Osteocyte (in vitro differentiated cells): Measurements from ENCODE around the gene ASMT. TPM values are rescaled to one million over a fixed set of nuclear protein-coding genes. Genes with fewer than 3 reads are reported as not detected.
"Not testable (repeated sequence)": the region's sequence is repeated elsewhere in the genome, so short reads cannot be mapped to it uniquely, and the experiment has no call there.

Source experiments
- DNase-seq: peaks from one replicate; pipeline ENCODE4 v3.0.0; 2021; ENCODE audit warnings: mixed read lengths; ENCODE audit not compliant: unreplicated experiment; ENCODE audit errors: extremely low spot score
- H3K27ac Mint-ChIP-seq: one replicate; pipeline ENCODE4 v1.8.0; 2021; ENCODE audit warnings: mild to moderate bottlenecking, mixed read lengths; ENCODE audit not compliant: unreplicated experiment
- H3K27me3 Mint-ChIP-seq: one replicate; pipeline ENCODE4 v1.8.0; 2021; ENCODE audit warnings: mixed read lengths; ENCODE audit not compliant: unreplicated experiment
- H3K36me3 Mint-ChIP-seq: one replicate; pipeline ENCODE4 v1.8.0; 2021; ENCODE audit warnings: mixed read lengths; ENCODE audit not compliant: unreplicated experiment
- H3K4me1 Mint-ChIP-seq: one replicate; pipeline ENCODE4 v1.8.0; 2021; ENCODE audit warnings: mixed read lengths; ENCODE audit not compliant: unreplicated experiment
- H3K4me3 Mint-ChIP-seq: one replicate; pipeline ENCODE4 v1.8.0; 2021; ENCODE audit warnings: mild to moderate bottlenecking, moderate library complexity, mixed read lengths; ENCODE audit not compliant: unreplicated experiment
- H3K9me3 Mint-ChIP-seq: one replicate; pipeline ENCODE4 v1.8.0; 2021; ENCODE audit warnings: mixed read lengths; ENCODE audit not compliant: unreplicated experiment
- total RNA-seq: library from RNA; stranded (reverse); gene quantifications from 2 replicates; pipeline ENCODE4 v1.2.1, GENCODE V29; 2021
- TF ChIP-seq, protein P1 (sequence below): fragments of 200-600 bp; sonication (generic); IDR thresholded peaks from 2 replicates; pipeline ENCODE4 v1.5.0; 2021; ENCODE audit warnings: antibody characterized with exemption, mild to moderate bottlenecking, moderate library complexity

The ASMT gene
- total RNA-seq, 1 donor from 2014 or later: not detected

DNA sequence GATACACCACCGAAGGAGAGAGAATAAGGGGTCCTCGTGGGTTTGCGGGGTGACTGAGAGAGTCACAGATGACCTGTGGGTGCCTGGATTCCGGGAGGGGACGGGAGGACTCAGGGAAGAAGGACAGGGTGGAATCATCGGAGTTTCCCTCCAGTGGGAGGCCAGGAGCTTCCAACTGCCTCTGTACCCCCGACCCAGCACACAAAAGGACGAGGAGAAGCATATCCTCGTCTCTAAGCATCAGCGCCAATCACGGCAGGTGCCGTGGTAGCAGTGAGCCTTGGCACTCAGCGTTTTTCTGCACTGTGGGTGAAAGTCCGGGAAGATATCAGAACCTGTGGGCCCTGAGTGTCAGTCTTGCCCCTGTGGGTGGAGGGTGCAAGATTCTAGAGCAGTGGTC, 62.0 kb downstream of the ASMT start:
- Mint-ChIP-seq H3K4me3 (no peak overlapping the region), H3K27ac (no peak overlapping the region), H3K4me1 (peaks cover 2% of the 10 kb centered on the region), H3K27me3 (no peaks in the 10 kb centered on the region), H3K36me3 (no peaks in the 10 kb centered on the region), H3K9me3 (no peaks in the 10 kb centered on the region)
- TF ChIP-seq, protein P1, sequence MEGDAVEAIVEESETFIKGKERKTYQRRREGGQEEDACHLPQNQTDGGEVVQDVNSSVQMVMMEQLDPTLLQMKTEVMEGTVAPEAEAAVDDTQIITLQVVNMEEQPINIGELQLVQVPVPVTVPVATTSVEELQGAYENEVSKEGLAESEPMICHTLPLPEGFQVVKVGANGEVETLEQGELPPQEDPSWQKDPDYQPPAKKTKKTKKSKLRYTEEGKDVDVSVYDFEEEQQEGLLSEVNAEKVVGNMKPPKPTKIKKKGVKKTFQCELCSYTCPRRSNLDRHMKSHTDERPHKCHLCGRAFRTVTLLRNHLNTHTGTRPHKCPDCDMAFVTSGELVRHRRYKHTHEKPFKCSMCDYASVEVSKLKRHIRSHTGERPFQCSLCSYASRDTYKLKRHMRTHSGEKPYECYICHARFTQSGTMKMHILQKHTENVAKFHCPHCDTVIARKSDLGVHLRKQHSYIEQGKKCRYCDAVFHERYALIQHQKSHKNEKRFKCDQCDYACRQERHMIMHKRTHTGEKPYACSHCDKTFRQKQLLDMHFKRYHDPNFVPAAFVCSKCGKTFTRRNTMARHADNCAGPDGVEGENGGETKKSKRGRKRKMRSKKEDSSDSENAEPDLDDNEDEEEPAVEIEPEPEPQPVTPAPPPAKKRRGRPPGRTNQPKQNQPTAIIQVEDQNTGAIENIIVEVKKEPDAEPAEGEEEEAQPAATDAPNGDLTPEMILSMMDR: no peak
- DNase-seq: no peak

DNA sequence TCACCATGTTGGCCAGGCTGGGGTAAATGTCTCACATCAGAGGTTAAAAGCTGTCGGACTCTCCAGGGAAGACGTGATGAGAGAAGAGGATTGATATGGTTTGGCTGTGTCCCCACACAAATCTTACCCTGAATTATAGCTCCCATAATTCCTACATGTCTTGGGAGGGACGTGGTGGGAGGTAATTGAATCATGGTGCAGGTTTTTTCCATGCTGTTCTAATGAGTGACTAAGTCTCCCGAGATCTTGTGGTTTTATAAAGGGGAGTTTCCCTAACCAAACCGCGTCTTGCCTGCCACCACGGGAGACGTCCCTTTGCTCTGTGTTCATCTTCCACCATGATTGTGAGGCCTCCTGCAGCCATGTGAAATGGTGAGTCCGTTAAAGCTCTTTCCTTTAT, 64.4 kb downstream of the ASMT start:
- peaks cover 11% of the 10 kb centered on the region for H3K27me3 Mint-ChIP-seq
- peak; percentile 27 for DNase-seq
- no peak overlapping the region for H3K27ac Mint-ChIP-seq
- TF ChIP-seq, protein P1: no peak
- H3K36me3 Mint-ChIP-seq: no peaks in the 10 kb centered on the region
- peaks cover 5% of the 10 kb centered on the region for H3K9me3 Mint-ChIP-seq
- no peak overlapping the region for H3K4me3 Mint-ChIP-seq
- H3K4me1 Mint-ChIP-seq: peaks cover 5% of the 10 kb centered on the region

DNA sequence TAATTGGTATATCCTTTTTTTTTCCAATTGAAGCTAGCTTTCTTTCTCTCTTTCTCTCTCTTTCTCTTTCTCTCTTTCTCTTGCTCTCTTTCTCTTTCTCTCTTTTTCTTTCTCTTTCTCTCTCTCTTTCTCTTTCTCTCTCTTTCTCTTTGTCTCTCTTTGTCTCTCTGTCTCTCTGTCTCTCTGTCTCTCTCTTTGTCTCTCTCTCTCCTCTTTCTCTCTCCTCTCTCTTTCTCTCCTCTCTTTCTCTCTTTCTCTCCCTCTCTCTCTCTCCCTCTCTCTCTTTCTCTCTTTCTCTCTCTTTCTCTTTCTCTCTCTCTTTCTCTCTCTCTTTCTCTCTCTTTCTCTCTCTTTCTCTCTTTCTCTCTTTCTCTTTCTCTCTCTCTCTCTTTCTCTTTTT, 66.6 kb downstream of the ASMT start:
- no peaks in the 10 kb centered on the region for H3K36me3 Mint-ChIP-seq
- peaks cover 15% of the 10 kb centered on the region for H3K4me1 Mint-ChIP-seq
- H3K4me3 Mint-ChIP-seq: no peak overlapping the region
- no peak overlapping the region for H3K27ac Mint-ChIP-seq
- H3K27me3 Mint-ChIP-seq: peaks cover 11% of the 10 kb centered on the region
- peaks cover 5% of the 10 kb centered on the region for H3K9me3 Mint-ChIP-seq
- no peak for DNase-seq
- TF ChIP-seq, protein P1: no peak

DNA sequence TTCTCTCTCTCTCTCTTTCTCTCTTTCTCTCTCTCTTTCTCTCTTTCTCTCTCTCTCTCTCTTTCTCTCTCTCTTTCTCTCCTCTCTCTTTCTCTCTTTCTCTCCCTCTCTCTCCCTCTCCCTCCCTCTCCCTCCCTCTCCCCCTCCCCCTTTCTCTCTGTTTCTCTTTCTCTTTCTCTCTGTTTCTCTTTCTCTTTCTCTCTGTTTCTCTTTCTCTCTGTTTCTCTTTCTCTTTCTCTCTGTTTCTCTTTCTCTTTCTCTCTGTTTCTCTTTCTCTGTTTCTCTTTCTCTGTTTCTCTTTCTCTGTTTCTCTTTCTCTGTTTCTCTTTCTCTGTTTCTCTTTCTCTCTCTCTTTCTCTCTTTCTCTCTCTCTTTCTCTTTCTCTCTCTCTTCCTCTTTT, 67.0 kb downstream of the ASMT start:
- H3K27ac Mint-ChIP-seq, DNase-seq, H3K36me3 Mint-ChIP-seq, H3K9me3 Mint-ChIP-seq, H3K4me3 Mint-ChIP-seq: not testable (repeated sequence)
- H3K27me3 Mint-ChIP-seq: peaks cover 11% of the 10 kb centered on the region
- H3K4me1 Mint-ChIP-seq: peaks cover 19% of the 10 kb centered on the region

DNA sequence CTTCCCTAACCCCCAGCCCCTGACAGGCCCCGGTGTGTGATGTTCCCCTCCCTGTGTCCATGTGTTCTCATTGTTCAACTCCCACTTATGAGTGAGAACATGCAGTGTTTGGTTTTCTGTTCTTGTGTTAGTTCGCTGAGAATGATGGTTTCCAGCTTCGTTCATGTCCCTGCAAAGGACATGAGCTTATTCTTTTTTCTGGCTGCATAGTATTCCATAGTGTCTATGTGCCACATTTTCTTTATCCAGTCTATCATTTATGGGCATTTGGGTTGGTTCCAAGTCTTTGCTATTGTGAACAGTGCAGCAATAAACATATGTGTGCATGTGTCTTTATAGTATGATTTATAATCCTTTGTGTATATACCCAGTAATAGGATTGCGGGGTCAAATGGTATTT, 67.6 kb downstream of the ASMT start:
- DNase-seq: peak; percentile 23
- not testable (repeated sequence) for H3K36me3 Mint-ChIP-seq, H3K4me3 Mint-ChIP-seq, H3K9me3 Mint-ChIP-seq, H3K27ac Mint-ChIP-seq
- peaks cover 11% of the 10 kb centered on the region for H3K27me3 Mint-ChIP-seq
- H3K4me1 Mint-ChIP-seq: peaks cover 20% of the 10 kb centered on the region

DNA sequence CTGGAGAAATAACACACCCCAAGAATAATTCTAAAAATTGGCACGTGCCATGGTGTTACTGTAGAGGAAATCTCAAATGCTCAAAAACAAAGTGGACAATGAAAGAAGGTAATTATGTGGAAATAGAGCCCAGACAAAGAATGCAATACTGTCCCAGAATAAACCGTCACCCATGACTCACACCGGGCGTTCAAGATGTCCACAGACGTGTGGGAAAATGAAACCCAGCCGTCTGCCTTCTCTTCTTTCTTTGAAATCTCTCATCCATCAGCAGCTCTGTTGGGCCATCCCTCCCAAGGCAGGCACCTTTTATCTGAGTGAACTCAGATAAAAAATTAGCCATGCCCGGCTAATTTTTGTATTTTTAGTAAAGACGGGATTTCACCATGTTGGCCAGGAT, 70.0 kb downstream of the ASMT start:
- not testable (repeated sequence) for H3K36me3 Mint-ChIP-seq, DNase-seq, H3K9me3 Mint-ChIP-seq, H3K27ac Mint-ChIP-seq, H3K4me3 Mint-ChIP-seq
- H3K4me1 Mint-ChIP-seq: peaks cover 18% of the 10 kb centered on the region
- peaks cover 11% of the 10 kb centered on the region for H3K27me3 Mint-ChIP-seq

DNA sequence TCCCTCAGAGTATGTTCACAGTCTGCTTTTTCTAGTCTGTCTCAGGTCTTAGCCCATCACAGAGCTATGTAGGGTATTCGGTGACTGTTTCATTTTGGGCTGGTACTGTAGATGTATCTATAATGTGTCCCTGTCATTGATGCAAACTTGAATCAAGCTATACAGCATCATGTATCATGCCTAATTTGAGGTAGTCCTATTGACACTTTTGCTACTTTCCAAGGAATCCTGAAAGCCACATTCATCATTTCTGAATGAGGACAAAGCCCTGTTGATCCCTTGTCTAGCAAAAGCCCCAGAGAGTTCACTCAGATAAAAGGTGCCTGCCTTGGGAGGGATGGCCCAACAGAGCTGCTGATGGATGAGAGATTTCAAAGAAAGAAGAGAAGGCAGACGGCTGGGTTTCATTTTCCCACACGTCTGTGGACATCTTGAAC, 70.6 kb downstream of the ASMT start:
- not testable (repeated sequence) for H3K36me3 Mint-ChIP-seq, H3K9me3 Mint-ChIP-seq, H3K4me3 Mint-ChIP-seq, DNase-seq
- H3K27ac Mint-ChIP-seq: peak overlapping the region; percentile 19
- peaks cover 20% of the 10 kb centered on the region for H3K4me1 Mint-ChIP-seq
- H3K27me3 Mint-ChIP-seq: peaks cover 11% of the 10 kb centered on the region
